Fibroblast of the aortic adventitia (primary cell): Measurements from ENCODE around the gene ACP7. TPM values are rescaled to one million over a fixed set of nuclear protein-coding genes. Genes with fewer than 3 reads are reported as not detected.
"Not testable (repeated sequence)": the region's sequence is repeated elsewhere in the genome, so short reads cannot be mapped to it uniquely, and the experiment has no call there.

ENCODE experiments used
- DNase-seq: peaks from one replicate; pipeline ENCODE4 v3.0.0-alpha.2; 2010; ENCODE audit warnings: low read depth
- H3K4me3 ChIP-seq: 2 replicates; pipeline ENCODE4 v1.5.1; 2011; ENCODE audit warnings: low read depth, mild to moderate bottlenecking, control low read depth, low read length, moderate library complexity
- CTCF ChIP-seq: IDR thresholded peaks from 2 replicates; pipeline ENCODE4 v1.5.1; 2011; ENCODE audit warnings: mild to moderate bottlenecking, low read length, control low read depth, inconsistent platforms; ENCODE audit not compliant: insufficient read depth
- total RNA-seq: library from RNA; depleted of rRNA; stranded (reverse); fragments of >200 nt; gene quantifications from 2 replicates; pipeline ENCODE4 v1.2.3, GENCODE V29; 2012; ENCODE audit warnings: low replicate concordance

ACP7 gene
- total RNA-seq, 1 donor, result 0.45 TPM

GRCh38 chr19:39142630-39143029 is 58.5 kb downstream of the ACP7 start:
- no peak overlapping the region for H3K4me3 ChIP-seq
- DNase-seq, result no peak
- no peak for TF ChIP-seq CTCF

GRCh38 chr19:39143757-39144289 is 59.7 kb downstream of the ACP7 start:
- DNase-seq, H3K4me3 ChIP-seq: not testable (repeated sequence)

GRCh38 chr19:39144290-39145071 is 60.3 kb downstream of the ACP7 start:
- DNase-seq, result peak; percentile 57
- no peak for TF ChIP-seq CTCF

GRCh38 chr19:39145180-39145953 is 61.2 kb downstream of the ACP7 start:
- no peak overlapping the region for H3K4me3 ChIP-seq
- TF ChIP-seq CTCF, result no peak
- DNase-seq, result no peak

More at GRCh38 chr19:39144290-39145071, 60.3 kb downstream of the ACP7 start:
- no peak overlapping the region for H3K4me3 ChIP-seq

GRCh38 chr19:39146091-39146490 is 61.9 kb downstream of the ACP7 start:
- no peak for DNase-seq
- no peak overlapping the region for H3K4me3 ChIP-seq
- TF ChIP-seq CTCF, result no peak

GRCh38 chr19:39146686-39147450 is 62.7 kb downstream of the ACP7 start:
- no peak for TF ChIP-seq CTCF
- DNase-seq, result no peak
- no peak overlapping the region for H3K4me3 ChIP-seq

- TF ChIP-seq CTCF, result no peak
- DNase-seq, result no peak
- no peak overlapping the region for H3K4me3 ChIP-seq
These were observed 63.3 kb downstream of the ACP7 start for GRCh38 chr19:39147480-39147879.
